Activated naive CD8-positive, alpha-beta T cell treated with anti-CD3 and anti-CD28 coated beads, Interleukin-2, amount 50 U/mL, for 24 hours (primary cell): ENCODE measurements around the gene OBSCN.

Experiments used
- ATAC-seq: fragments of 150-1000 bp; cut with Tn5 transposase; one replicate; pipeline ENCODE4 v1.10.0; 2021
- DNase-seq: peaks from one replicate; pipeline ENCODE4 v3.0.0; 2021
- H3K27ac Mint-ChIP-seq: one replicate; pipeline ENCODE4 v1.8.0; 2021; ENCODE audit warnings: mild to moderate bottlenecking, mixed read lengths
- H3K27me3 Mint-ChIP-seq: one replicate; pipeline ENCODE4 v1.8.0; 2021; ENCODE audit warnings: mixed read lengths
- H3K36me3 Mint-ChIP-seq: one replicate; pipeline ENCODE4 v1.8.0; 2021; ENCODE audit warnings: low read depth, mixed read lengths
- H3K4me1 Mint-ChIP-seq: one replicate; pipeline ENCODE4 v1.8.0; 2021; ENCODE audit warnings: mixed read lengths
- H3K4me3 Mint-ChIP-seq: one replicate; pipeline ENCODE4 v1.8.0; 2021; ENCODE audit warnings: mild to moderate bottlenecking, moderate library complexity, mixed read lengths
- H3K9me3 Mint-ChIP-seq: one replicate; pipeline ENCODE4 v1.8.0; 2021; ENCODE audit warnings: mixed read lengths

Gene OBSCN

GRCh38 chr1:228293393-228293792 lies 85.5 kb downstream of the OBSCN start:
- no peak overlapping the region for H3K27ac Mint-ChIP-seq
- H3K9me3 Mint-ChIP-seq: peaks cover 9% of the 10 kb centered on the region
- DNase-seq: no peak
- H3K4me1 Mint-ChIP-seq: no peaks in the 10 kb centered on the region
- peaks cover 9% of the 10 kb centered on the region for H3K36me3 Mint-ChIP-seq
- no peaks in the 10 kb centered on the region for H3K27me3 Mint-ChIP-seq
- no peak overlapping the region for H3K4me3 Mint-ChIP-seq
- ATAC-seq: no peak

- Mint-ChIP-seq H3K4me3 (no peak overlapping the region), H3K9me3 (peaks cover 9% of the 10 kb centered on the region), H3K4me1 (no peaks in the 10 kb centered on the region), H3K36me3 (peaks cover 9% of the 10 kb centered on the region), H3K27me3 (no peaks in the 10 kb centered on the region), H3K27ac (no peak overlapping the region)
- ATAC-seq: no peak
- DNase-seq: no peak
Measured at GRCh38 chr1:228293816-228294500, 86.1 kb downstream of the OBSCN start.

GRCh38 chr1:228294717-228295116 lies 86.9 kb downstream of the OBSCN start:
- Mint-ChIP-seq H3K4me1 (no peaks in the 10 kb centered on the region), H3K36me3 (peaks cover 11% of the 10 kb centered on the region), H3K4me3 (no peak overlapping the region), H3K9me3 (peaks cover 9% of the 10 kb centered on the region), H3K27me3 (no peaks in the 10 kb centered on the region), H3K27ac (no peak overlapping the region)
- no peak for DNase-seq
- ATAC-seq: no peak

- H3K9me3 Mint-ChIP-seq: peaks cover 9% of the 10 kb centered on the region
- no peaks in the 10 kb centered on the region for H3K4me1 Mint-ChIP-seq
- no peak overlapping the region for H3K4me3 Mint-ChIP-seq
- no peaks in the 10 kb centered on the region for H3K27me3 Mint-ChIP-seq
- H3K27ac Mint-ChIP-seq: no peak overlapping the region
- H3K36me3 Mint-ChIP-seq: peaks cover 15% of the 10 kb centered on the region
- DNase-seq: no peak
- ATAC-seq: no peak
Measured at GRCh38 chr1:228295201-228295600, 87.4 kb downstream of the OBSCN start.

- no peak for ATAC-seq
- Mint-ChIP-seq H3K4me3 (no peak overlapping the region), H3K27me3 (no peaks in the 10 kb centered on the region), H3K4me1 (no peaks in the 10 kb centered on the region), H3K27ac (no peak overlapping the region), H3K36me3 (peaks cover 21% of the 10 kb centered on the region), H3K9me3 (peaks cover 9% of the 10 kb centered on the region)
- no peak for DNase-seq
Measured at GRCh38 chr1:228295981-228296380, 88.1 kb downstream of the OBSCN start.

- no peaks in the 10 kb centered on the region for H3K27me3 Mint-ChIP-seq
- H3K4me3 Mint-ChIP-seq: no peak overlapping the region
- peaks cover 19% of the 10 kb centered on the region for H3K9me3 Mint-ChIP-seq
- peaks cover 32% of the 10 kb centered on the region for H3K36me3 Mint-ChIP-seq
- no peak for DNase-seq
- ATAC-seq: no peak
- H3K4me1 Mint-ChIP-seq: no peaks in the 10 kb centered on the region
- no peak overlapping the region for H3K27ac Mint-ChIP-seq
Measured at GRCh38 chr1:228297242-228297641, 89.4 kb downstream of the OBSCN start.

- no peak overlapping the region for H3K27ac Mint-ChIP-seq
- ATAC-seq: no peak
- no peaks in the 10 kb centered on the region for H3K27me3 Mint-ChIP-seq
- peaks cover 38% of the 10 kb centered on the region for H3K36me3 Mint-ChIP-seq
- no peak overlapping the region for H3K4me3 Mint-ChIP-seq
- no peak for DNase-seq
- H3K9me3 Mint-ChIP-seq: peaks cover 25% of the 10 kb centered on the region
- no peaks in the 10 kb centered on the region for H3K4me1 Mint-ChIP-seq
Measured at GRCh38 chr1:228297822-228298221, 90.0 kb downstream of the OBSCN start.

GRCh38 chr1:228298471-228298870 lies 90.6 kb downstream of the OBSCN start:
- DNase-seq (no peak), ATAC-seq (no peak)
- no peak overlapping the region for H3K27ac Mint-ChIP-seq

GRCh38 chr1:228299211-228299610 lies 91.4 kb downstream of the OBSCN start:
- Mint-ChIP-seq H3K27me3 (no peaks in the 10 kb centered on the region), H3K9me3 (peaks cover 35% of the 10 kb centered on the region), H3K4me3 (no peak overlapping the region), H3K36me3 (peaks cover 48% of the 10 kb centered on the region), H3K4me1 (no peaks in the 10 kb centered on the region), H3K27ac (no peak overlapping the region)
- ATAC-seq (no peak), DNase-seq (no peak)

More at GRCh38 chr1:228298471-228298870, 90.6 kb downstream of the OBSCN start:
- Mint-ChIP-seq H3K4me3 (no peak overlapping the region), H3K27me3 (no peaks in the 10 kb centered on the region), H3K36me3 (peaks cover 44% of the 10 kb centered on the region), H3K9me3 (peaks cover 30% of the 10 kb centered on the region), H3K4me1 (no peaks in the 10 kb centered on the region)

- H3K4me3 Mint-ChIP-seq: no peak overlapping the region
- H3K9me3 Mint-ChIP-seq: peaks cover 36% of the 10 kb centered on the region
- H3K36me3 Mint-ChIP-seq: peaks cover 48% of the 10 kb centered on the region
- H3K4me1 Mint-ChIP-seq: no peaks in the 10 kb centered on the region
- ATAC-seq (no peak), DNase-seq (no peak)
- no peaks in the 10 kb centered on the region for H3K27me3 Mint-ChIP-seq
- H3K27ac Mint-ChIP-seq: no peak overlapping the region
Measured at GRCh38 chr1:228299901-228300300, 92.1 kb downstream of the OBSCN start.

- Mint-ChIP-seq H3K4me3 (no peak overlapping the region), H3K9me3 (peaks cover 34% of the 10 kb centered on the region), H3K27me3 (no peaks in the 10 kb centered on the region), H3K36me3 (peaks cover 46% of the 10 kb centered on the region), H3K4me1 (no peaks in the 10 kb centered on the region), H3K27ac (no peak overlapping the region)
- no peak for ATAC-seq
- no peak for DNase-seq
Measured at GRCh38 chr1:228302086-228302485, 94.2 kb downstream of the OBSCN start.

GRCh38 chr1:228303596-228303995 lies 95.8 kb downstream of the OBSCN start:
- ATAC-seq: no peak
- no peak for DNase-seq
- Mint-ChIP-seq H3K27ac (no peak overlapping the region), H3K36me3 (peaks cover 42% of the 10 kb centered on the region), H3K4me1 (no peaks in the 10 kb centered on the region), H3K4me3 (no peak overlapping the region), H3K9me3 (peaks cover 26% of the 10 kb centered on the region), H3K27me3 (no peaks in the 10 kb centered on the region)

- Mint-ChIP-seq H3K4me3 (no peak overlapping the region), H3K36me3 (peaks cover 42% of the 10 kb centered on the region), H3K4me1 (no peaks in the 10 kb centered on the region), H3K27me3 (no peaks in the 10 kb centered on the region), H3K9me3 (peaks cover 26% of the 10 kb centered on the region), H3K27ac (no peak overlapping the region)
- DNase-seq (no peak), ATAC-seq (no peak)
Measured at GRCh38 chr1:228304225-228304624, 96.4 kb downstream of the OBSCN start.

- no peaks in the 10 kb centered on the region for H3K4me1 Mint-ChIP-seq
- no peak overlapping the region for H3K27ac Mint-ChIP-seq
- DNase-seq: no peak
- H3K4me3 Mint-ChIP-seq: no peak overlapping the region
- H3K27me3 Mint-ChIP-seq: no peaks in the 10 kb centered on the region
- peaks cover 26% of the 10 kb centered on the region for H3K9me3 Mint-ChIP-seq
- H3K36me3 Mint-ChIP-seq: peaks cover 39% of the 10 kb centered on the region
- no peak for ATAC-seq
Measured at GRCh38 chr1:228304766-228305395, 97.0 kb downstream of the OBSCN start.

- ATAC-seq (peak; percentile 23), DNase-seq (no peak)
- no peaks in the 10 kb centered on the region for H3K27me3 Mint-ChIP-seq
- H3K4me3 Mint-ChIP-seq: no peak overlapping the region
- H3K9me3 Mint-ChIP-seq: peaks cover 26% of the 10 kb centered on the region
- H3K27ac Mint-ChIP-seq: no peak overlapping the region
- peaks cover 32% of the 10 kb centered on the region for H3K36me3 Mint-ChIP-seq
- H3K4me1 Mint-ChIP-seq: no peaks in the 10 kb centered on the region
Measured at GRCh38 chr1:228305721-228306152, 97.9 kb downstream of the OBSCN start.
